ENCODE measurements around the gene TTC38.
"Not testable (repeated sequence)": the region's sequence is repeated elsewhere in the genome, so short reads cannot be mapped to it uniquely, and the experiment has no call there.

TTC38 gene

DNA sequence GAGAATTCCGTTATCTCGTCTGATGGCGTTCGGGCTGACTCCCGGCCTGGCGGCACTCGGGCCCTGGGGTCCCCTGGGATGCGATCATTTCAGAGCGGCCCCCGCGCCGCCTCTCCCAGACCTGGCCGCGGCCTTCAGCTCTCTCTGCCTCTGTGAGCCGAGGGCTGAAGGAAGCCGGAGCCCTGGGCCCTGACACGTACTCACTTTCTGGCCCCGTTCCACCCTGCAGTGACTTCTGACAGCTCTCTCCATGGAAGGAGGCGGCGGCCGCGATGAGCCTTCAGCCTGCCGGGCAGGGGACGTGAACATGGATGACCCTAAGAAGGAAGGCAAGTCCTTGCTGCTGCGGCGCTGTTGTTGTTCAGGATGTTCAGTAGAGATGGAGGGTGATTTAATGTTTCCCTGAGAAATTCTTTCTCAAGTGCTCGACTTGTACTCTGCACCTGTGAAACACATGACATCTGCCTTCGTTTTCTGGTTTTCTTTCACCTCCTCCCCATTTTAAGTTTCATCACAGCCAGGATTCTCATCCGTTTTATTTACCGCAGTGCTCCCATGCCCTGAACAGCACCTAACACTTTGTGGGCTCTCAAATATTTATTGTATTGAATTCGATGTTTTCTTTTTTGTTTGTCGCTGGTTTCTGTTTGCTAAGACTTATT lies 29.5 kb downstream of the TTC38 start:
- no peak for DNase-seq

DNA sequence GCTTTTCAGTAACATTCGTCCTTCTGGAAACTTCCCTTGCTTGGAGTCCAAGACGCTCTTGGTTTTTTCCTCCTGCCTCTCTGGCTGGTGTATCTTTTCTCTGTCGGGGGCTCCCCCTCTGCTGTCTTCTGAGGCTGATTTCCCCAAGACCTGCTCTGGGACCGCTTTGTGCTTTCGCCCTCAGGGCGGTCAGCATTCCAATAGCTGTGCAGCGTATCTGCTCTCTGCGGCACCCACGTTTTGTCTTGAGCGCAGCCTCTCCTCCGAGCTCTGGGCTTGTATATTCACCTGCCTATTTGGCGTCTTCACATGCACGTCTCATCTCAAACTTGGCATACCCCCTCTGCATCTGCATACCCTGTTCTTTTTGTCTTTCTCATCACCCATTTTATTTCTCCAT lies 31.3 kb downstream of the TTC38 start:
- DNase-seq = no peak

GRCh38 chr22:46300491-46300890 lies 32.7 kb downstream of the TTC38 start:
- DNase-seq = no peak

- DNase-seq = no peak
These were observed 35.6 kb downstream of the TTC38 start for GRCh38 chr22:46303347-46303965.

DNA sequence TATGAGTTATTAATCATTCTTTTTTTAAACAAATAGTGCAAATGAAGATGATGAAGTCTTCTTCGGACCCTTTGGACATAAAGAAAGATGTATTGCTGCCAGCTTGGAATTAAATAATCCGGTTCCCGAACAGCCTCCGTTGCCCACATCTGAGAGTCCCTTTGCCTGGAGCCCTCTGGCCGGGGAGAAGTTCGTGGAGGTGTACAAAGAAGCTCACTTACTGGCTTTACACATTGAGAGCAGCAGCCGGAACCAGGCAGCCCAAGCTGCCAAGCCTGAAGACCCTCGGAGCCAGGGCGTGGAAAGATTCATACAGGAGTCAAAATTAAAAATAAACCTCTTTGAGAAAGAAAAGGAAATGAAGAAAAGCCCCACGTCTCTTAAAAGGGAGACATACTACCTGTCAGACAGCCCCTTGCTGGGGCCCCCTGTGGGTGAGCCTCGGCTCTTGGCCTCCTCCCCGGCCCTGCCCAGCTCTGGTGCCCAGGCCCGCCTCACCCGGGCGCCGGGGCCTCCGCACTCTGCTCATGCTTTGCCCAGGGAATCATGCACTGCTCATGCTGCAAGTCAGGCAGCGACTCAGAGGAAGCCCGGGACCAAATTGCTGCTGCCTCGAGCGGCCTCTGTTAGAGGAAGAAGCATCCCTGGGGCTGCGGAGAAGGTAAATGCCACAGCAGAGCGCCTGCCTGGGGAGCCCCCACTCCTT lies 40.6 kb downstream of the TTC38 start:
- no peak for DNase-seq

GRCh38 chr22:46309526-46310085 lies 41.8 kb downstream of the TTC38 start:
- DNase-seq = no peak

DNA sequence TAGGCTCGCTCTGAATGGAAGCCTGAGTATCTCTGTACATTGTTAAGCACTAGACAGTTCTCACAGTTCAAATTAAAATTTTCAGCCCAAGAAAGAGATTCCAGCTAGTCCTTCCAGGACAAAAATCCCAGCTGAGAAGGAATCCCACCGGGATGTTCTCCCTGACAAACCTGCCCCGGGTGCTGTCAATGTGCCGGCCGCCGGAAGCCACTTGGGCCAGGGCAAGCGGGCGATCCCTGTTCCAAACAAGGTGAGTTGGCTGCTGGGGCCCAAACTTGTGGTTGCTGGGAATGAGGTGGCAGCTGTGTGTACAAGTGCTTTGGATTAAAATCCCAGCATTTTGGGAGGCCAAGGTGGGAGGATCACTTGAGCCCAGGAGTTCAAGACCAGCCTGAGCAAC lies 44.2 kb downstream of the TTC38 start:
- no peak for DNase-seq

GRCh38 chr22:46312848-46313247 lies 45.0 kb downstream of the TTC38 start:
- DNase-seq = not testable (repeated sequence)

DNA sequence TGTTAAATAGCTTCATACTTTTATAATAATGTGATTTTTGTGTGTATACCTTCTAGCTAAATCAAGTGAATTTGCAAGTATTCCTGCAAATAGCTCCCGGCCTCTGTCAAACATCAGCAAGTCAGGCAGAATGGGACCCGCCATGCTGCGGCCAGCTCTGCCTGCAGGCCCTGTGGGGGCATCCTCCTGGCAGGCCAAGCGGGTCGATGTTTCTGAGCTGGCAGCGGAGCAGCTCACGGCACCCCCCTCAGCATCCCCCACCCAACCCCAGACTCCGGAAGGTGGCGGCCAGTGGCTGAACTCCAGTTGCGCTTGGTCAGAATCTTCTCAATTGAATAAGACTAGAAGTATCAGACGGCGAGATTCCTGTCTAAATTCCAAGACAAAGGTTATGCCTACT lies 48.2 kb downstream of the TTC38 start:
- DNase-seq = no peak

DNA sequence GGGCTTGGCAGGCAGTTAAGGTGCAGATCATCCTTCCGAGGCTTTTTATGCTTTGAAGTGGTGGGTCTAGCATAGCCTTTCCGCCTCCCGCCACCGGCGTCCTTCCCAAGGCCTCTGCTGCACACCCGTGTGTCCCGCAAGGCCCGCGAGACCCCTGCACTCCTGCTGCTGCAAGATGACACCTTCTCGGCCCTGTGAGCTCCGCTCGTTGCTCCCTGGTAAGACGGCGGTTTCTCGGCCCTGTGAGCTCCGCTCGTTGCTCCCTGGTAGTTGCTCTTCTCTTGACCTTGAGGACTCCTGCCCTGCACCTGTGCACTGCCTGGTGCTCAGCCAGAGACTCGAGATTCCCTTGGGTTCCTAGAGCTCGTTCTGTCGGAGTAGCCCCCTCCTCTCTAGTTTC lies 49.8 kb downstream of the TTC38 start:
- no peak for DNase-seq

- no peak for DNase-seq
These were observed 50.8 kb downstream of the TTC38 start for GRCh38 chr22:46318576-46318975.

GRCh38 chr22:46319319-46319718 lies 51.5 kb downstream of the TTC38 start:
- DNase-seq = no peak

DNA sequence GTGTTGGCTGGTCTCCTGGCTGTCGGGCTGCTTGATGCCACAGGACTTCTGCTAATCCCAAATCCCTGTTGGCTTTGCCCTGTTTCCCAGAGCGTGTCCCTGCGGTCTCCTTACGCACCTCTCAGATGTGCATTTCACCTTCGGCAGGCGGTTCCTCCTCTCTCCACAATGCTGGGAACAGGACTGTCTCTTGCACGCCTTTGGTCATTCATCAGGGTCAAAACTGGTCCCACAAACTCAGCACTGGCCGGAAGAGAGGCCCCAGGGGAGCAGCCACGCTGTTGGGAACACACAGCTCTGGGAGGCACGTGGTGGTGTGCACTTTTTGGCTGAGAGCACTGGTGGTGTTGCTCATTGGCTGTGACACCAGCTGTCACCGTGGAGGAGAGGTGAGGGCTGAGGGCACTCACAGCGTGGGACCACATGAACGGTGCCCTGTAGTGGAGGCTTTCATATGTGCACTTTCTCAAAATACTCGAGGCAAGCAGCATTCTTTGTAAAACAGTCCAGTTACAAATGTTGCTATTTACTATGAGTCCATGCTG lies 52.4 kb downstream of the TTC38 start:
- DNase-seq = no peak

DNA sequence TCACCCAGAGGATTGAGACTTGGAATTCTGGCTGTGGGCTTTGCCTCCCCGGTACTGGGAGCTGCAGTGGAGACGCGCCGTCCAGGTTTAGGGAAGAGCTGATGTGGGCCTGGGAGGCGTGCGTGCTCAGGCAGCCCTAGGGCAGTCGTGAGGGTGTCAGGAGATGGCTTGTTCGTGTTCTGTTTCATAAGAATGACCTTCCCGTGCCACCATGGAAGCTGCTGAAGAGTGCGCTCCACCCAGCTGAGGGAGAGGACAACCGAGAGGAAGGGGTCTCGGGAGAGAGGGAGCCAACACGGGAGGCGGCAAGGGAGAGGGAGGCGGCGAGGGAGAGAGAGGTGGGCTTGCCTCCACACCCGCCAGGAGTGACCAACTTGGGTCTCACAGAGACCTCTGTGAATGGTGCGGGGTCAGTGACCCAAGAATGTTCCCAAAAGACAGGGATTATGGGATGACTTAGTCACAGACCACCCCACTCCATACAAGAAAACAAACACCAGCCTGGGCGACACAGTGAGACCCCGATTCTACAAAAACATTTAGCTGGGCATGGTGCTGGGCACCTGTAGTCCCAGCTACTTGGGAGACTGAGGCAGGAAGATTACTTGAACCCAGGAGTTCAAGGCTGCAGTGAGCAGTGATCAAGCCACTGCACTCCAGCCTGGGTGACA lies 53.0 kb downstream of the TTC38 start:
- no peak for DNase-seq

GRCh38 chr22:46322711-46323110 lies 54.9 kb downstream of the TTC38 start:
- no peak for DNase-seq

DNA sequence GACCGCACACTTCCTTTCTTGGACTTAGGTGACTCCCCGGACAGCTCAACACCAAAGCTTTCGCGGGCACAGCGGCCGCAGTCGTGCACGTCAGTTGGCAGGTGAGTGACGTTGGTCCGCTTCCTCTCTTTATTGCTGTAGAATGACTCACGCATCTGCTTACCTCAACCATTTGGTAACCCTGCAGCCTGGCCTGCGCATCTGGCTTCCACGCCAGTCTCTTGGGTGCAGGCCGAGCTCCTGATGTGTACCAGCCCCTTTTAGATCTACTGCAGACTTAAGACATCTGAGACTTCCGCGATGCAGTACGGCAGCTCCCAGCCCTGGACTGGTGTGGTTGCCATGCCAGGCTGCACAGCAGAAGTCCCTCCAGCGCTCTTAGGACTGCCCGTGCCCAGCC lies 55.4 kb downstream of the TTC38 start:
- DNase-seq = no peak

GRCh38 chr22:46326066-46326680 lies 58.4 kb downstream of the TTC38 start:
- DNase-seq = no peak

DNA sequence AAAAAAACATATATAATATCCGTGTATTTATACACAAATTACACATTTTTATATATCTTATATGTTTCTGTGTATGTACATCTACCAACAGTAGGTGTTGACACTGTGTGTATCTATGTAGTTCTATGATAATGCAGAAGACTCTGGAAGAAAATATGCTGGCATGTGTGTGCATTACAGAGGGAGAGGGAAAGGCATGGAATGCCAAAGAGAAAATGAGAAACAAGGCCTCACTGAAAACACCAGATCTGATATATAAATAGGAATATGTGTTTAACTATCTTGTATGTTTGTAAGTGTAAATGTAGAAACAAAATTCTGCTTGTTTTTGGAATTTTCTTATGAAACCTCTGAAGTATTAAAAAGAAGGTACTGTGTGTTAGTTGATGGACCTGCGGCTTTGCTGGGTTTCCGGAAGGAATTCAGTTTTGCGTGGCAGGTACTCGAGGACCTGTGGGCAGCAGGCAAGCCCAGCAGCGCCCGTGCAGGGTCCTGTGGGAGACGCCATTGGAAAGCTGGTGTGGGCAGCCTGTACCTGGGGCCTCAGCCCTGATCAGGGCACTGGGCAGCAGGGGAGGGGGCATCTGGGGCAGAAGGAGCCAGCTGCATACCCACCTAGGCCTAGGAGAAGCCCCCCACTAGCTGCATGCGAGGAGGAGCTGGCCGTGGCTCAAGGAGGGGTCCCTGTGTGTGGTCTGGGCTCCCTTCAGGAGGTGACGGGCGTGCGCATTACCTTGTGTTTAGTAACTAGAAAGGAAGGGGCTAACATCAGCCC lies 60.1 kb downstream of the TTC38 start:
- no peak for DNase-seq

DNA sequence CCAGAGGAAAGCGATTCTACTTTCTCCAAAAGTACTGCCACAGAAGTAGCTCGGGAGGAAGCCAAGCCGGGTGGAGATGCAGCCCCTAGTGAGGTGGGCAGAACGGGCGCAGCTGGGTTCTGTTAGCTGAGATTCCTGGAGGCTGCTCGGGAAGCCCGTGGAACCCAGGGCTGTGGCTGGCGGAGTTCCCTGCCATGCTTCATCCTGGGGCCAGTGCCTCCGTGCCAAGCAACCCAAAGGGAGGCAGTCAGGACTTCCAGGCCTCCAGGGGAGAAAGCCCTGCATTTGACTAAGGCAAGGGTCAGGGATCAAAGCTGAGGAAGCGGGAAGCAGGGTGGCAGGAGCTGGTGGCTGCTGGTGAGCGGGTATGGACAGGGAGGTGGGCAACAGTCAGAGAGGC lies 61.0 kb downstream of the TTC38 start:
- no peak for DNase-seq

DNA sequence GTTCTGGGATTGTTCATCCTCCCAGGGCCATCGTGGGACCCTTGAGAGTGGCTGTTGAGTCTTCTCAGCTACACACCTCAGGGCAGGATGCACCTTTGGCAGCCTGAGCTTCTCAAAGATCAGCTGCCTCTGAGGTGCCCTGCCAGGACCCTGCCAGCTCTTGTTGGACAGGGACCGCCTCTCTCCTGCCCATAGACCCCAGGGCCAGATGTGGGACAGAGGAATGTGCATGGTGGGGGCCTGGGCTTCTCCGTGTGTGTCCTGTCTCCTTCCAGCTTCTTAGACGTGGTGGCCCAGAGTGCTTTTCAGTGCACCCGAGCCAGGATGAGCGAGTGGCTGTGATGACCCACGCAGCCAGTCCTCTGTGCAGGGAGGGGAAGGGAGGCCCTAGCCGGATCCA lies 61.8 kb downstream of the TTC38 start:
- DNase-seq = no peak

DNA sequence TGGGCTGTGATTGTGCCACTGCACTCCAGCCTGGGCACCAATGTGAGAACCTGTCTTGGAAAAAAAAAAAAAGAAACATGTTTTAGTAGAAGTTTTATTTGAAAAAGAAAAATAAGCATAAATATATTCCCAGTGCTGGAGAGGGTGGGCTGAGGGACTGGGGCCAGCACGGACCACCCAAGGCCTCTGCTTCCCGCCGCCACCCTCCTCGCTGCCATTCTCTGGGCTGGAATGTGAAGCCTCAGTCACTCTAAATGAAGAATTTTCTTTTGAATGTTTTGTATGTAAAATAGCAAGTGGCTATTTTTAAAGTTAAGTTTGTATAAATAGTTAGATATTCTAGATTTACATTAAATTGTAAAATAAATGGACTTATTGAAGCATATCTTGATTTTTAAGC lies 62.6 kb downstream of the TTC38 start:
- DNase-seq = no peak

DNA sequence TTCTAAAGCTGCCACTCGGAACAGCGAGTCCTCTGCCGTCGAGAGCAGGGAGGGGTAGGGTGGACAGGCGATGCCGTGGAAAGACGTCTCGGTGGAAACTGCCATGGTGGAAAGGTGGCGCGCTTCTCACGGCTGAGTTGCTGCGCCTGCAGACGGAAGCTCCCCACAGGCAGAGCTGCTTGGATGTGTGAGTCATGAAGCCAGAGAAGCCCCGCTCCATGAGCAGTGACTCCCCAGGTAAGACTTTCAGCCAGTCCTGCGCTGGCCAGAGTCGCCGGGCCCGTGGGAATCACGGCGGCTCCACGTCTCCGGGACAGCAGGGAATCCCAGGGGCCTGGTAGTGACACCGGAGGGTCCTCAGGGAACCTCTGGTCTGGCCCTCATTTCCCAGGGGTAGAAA lies 63.7 kb downstream of the TTC38 start:
- no peak for DNase-seq
